Lower leg skin (tissue), 4 donors: Measurements from ENCODE around the gene MYOD1. TPM values are rescaled to one million over a fixed set of nuclear protein-coding genes. Genes with fewer than 3 reads are reported as not detected.

Source experiments
- DNase-seq, 2 donors: peaks; one replicate each; pipeline ENCODE4 v3.0.0-alpha.2; 2019; ENCODE audit warnings: low spot score in 2 of 2
- H3K4me3 ChIP-seq: fragments of 200-600 bp; sonication (generic); 2 replicates; pipeline ENCODE4 v1.5.1; 2017; ENCODE audit warnings: mild to moderate bottlenecking, low read depth; ENCODE audit not compliant: poor library complexity, severe bottlenecking
- POLR2A ChIP-seq, 2 donors: fragments of 450-650 bp; IDR thresholded peaks; one replicate each; pipeline ENCODE4 v1.6.1; 2016 to 2017; ENCODE audit warnings: antibody characterized with exemption in 2 of 2, mild to moderate bottlenecking in 1 of 2, moderate library complexity in 1 of 2
- WGBS, 2 donors: methylation state at CpG; one replicate each; pipeline ENCODE4 v1.1.5; 2018; 5-methylcytosine and 5-hydroxymethylcytosine counted together
- intact Hi-C: fragments of 100-400 bp; cut with DNase I; formaldehyde crosslinking; loops from one replicate; pipeline ENCODE4 v1.15.0; 2023; ENCODE audit warnings: low total_unique reads
- total RNA-seq, 4 donors: library from RNA; depleted of rRNA; stranded (reverse); fragments of >200 nt; gene quantifications; one replicate each; pipeline ENCODE4 v1.1.0, GENCODE V29; 2016
- TF ChIP-seq, protein P1 (sequence below), 3 donors: fragments of 450-650 bp; IDR thresholded peaks; one replicate each; pipeline ENCODE4 v1.5.1; 2016; ENCODE audit warnings: antibody characterized with exemption in 3 of 3, mild to moderate bottlenecking in 3 of 3, moderate library complexity in 2 of 3

MYOD1 gene
- total RNA-seq, 4 donors from 2014 or later: not detected

DNA sequence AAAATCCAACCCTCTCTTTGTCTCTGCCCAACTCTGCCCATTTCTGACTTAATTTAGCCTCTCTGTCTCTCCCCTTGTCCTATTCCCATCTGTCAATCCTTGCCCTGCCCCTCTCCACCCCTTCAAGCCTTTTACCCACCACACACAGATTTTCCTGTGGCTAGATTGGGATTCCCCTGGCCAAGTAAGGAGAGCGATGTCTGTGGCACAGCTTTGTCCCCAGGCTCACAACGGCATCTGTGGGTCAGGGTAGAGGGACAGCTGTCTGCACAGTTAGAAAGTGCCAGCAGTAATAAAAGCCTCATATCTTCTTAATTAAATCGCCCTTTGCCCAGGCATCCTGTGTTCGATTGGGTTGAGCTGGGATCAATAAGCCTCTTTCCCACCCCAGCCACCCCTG lies 13.9 kb downstream of the MYOD1 start:
- TF ChIP-seq, protein P1, sequence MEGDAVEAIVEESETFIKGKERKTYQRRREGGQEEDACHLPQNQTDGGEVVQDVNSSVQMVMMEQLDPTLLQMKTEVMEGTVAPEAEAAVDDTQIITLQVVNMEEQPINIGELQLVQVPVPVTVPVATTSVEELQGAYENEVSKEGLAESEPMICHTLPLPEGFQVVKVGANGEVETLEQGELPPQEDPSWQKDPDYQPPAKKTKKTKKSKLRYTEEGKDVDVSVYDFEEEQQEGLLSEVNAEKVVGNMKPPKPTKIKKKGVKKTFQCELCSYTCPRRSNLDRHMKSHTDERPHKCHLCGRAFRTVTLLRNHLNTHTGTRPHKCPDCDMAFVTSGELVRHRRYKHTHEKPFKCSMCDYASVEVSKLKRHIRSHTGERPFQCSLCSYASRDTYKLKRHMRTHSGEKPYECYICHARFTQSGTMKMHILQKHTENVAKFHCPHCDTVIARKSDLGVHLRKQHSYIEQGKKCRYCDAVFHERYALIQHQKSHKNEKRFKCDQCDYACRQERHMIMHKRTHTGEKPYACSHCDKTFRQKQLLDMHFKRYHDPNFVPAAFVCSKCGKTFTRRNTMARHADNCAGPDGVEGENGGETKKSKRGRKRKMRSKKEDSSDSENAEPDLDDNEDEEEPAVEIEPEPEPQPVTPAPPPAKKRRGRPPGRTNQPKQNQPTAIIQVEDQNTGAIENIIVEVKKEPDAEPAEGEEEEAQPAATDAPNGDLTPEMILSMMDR (IDR thresholded peaks at IDR 0.05): no peak
- no peak for TF ChIP-seq POLR2A (IDR thresholded peaks at IDR 0.05)
- intact Hi-C loops: no loop called here
- DNase-seq: no peak
- 69 to 84% methylated on average over 4 of the region's 4 CpGs for whole genome bisulfite sequencing, 2 donors
- H3K4me3 ChIP-seq: no peak overlapping the region

DNA sequence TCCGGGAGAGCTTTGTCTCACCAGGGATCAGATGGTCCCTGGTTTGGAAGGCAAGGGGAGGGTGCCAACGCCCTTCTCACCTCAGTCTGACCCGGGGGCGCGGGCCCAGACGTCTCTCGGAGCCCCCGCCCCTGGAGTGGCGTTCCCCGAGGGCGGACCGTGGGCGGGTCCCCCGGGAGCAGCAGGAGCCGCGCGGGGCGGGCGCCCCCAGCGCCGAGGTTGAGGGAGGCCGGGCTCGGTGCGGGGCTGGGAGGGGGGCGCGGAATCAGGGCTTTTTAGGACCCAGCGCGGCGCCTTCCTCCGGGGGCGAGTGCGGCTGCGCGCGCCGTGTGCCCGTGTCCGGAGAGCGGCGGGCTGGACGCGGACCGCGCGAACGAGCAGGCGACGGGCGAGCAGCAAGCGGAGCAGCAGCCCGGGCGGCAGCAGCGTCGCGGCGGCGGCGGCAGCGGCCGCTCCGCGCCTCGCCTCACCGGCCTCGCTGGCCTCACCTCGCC lies 15.1 kb downstream of the MYOD1 start, which contains the start of gene KCNC1:
TSS of gene KCNC1 (plus strand) at position 364 of the 494 bp plus-strand sequence. CDS start 1,222 bp downstream, outside the sequence.
- TF ChIP-seq, protein P1 (IDR thresholded peaks at IDR 0.05): no peak
- no peak for TF ChIP-seq POLR2A (IDR thresholded peaks at IDR 0.05)
- intact Hi-C loops: no loop called here
- no peak within 1 kb of the TSS for H3K4me3 ChIP-seq
- DNase-seq: no peak
- 0 to 6% methylated on average over 3 to 48 of the region's 66 CpGs for WGBS, 2 donors

DNA sequence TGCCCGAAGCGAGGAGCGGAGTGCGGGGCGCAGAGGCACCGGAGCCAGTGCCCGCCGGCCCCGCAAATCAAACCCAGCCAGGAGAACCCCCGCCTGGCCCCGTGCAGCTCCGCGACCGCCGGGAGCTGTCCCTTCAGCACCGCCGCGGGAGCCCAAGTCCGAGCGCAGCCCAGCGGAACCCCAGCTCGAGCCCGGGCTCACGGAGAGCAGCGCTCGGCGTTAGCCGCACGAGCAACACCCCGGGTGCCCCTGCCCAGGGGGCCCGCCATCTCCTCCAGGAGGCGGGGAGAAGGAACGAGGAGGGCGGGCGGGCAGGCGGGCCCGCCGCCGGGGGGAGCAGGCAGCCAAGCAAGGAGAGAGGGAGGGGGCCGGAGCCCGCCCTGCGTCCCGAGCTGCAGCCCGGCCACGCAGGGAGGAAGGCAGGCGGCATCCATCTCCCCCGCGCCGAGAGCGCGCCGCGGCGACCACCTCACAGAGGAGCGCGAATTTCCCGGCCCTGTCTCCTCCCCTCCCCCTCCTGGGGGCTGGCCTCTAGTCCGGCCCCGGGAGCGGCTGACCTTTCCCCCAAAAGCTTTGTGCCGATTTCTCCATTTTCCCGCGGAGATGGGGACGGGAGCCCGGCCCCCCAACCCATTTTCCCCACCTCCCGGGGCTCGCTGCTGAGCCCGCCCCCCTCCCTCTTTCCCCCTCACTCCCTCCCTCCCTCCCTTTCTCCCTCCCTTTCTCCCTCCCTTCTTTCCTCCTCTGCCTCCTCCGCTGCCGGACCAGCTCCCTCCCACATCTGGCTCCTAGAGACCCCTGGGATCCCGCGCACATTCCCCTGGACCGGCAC lies 15.8 kb downstream of the MYOD1 start:
- 1 to 2% methylated on average over 18 to 44 of the region's 73 CpGs for WGBS, 2 donors
- DNase-seq: no peak
- intact Hi-C loops: no loop called here
- H3K4me3 ChIP-seq: no peak overlapping the region
- TF ChIP-seq, protein P1 (IDR thresholded peaks at IDR 0.05): no peak
- TF ChIP-seq POLR2A (IDR thresholded peaks at IDR 0.05): no peak

DNA sequence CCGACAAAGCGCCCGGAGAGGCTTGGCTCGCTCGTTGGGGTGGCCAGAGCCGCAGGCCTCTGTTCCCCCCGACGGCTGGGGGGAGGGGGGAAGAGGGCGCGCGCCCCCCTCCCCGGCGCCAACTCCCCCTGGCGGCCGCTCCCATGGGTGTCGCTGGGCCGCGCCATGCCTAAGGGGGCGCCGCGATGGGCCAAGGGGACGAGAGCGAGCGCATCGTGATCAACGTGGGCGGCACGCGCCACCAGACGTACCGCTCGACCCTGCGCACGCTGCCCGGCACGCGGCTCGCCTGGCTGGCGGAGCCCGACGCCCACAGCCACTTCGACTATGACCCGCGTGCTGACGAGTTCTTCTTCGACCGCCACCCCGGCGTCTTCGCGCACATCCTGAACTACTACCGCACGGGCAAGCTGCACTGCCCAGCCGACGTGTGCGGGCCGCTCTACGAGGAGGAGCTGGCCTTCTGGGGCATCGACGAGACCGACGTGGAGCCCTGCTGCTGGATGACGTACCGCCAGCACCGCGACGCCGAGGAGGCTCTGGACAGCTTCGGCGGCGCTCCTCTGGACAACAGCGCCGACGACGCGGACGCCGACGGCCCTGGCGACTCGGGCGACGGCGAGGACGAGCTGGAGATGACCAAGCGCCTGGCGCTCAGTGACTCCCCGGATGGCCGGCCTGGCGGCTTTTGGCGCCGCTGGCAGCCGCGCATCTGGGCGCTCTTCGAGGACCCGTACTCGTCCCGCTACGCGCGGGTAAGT lies 16.6 kb downstream of the MYOD1 start:
- H3K4me3 ChIP-seq: no peak overlapping the region
- 13 to 14% methylated on average over 15 to 35 of the region's 102 CpGs for WGBS, 2 donors
- no peak for DNase-seq
- intact Hi-C loops: loop anchor here (1.0 kb wide), 1 partner anchor 239 kb away; no protein-coding TSS in a partner anchor
- TF ChIP-seq, protein P1 (IDR thresholded peaks at IDR 0.05): no peak
- no peak for TF ChIP-seq POLR2A (IDR thresholded peaks at IDR 0.05)

DNA sequence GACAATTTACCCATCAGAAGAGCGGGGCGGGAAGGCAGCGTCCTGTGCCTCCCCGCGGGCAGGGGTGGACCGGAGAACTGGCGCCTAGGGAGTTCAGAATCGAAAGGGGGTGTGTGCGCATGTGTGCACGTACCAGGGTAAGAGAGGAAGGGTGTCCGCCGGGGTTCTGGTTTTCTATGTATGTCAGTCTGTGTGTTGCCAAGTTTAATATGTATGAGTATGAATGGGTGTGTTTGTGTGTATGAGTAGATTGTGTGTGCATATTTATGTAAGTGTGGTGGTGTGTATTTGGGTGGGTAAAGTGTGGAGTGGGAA lies 17.2 kb downstream of the MYOD1 start:
- 14 to 23% methylated on average over 12 of the region's 12 CpGs for WGBS, 2 donors
- no peak for TF ChIP-seq POLR2A (IDR thresholded peaks at IDR 0.05)
- TF ChIP-seq, protein P1 (IDR thresholded peaks at IDR 0.05): no peak
- no peak overlapping the region for H3K4me3 ChIP-seq
- no peak for DNase-seq
- intact Hi-C loops: loop anchor here (1.0 kb wide), 1 partner anchor 239 kb away; no protein-coding TSS in a partner anchor
